HepG2 (cell line): ENCODE data around the gene IFT43. TPM values are rescaled to one million over a fixed set of nuclear protein-coding genes. Genes with fewer than 3 reads are reported as not detected.

Experiments used
- ATAC-seq: fragments of 200-7000 bp; cut with Tn5 transposase; 3 replicates; pipeline ENCODE4 v1.9.1; 2020; ENCODE audit warnings: mild to moderate bottlenecking, moderate library complexity
- BruUV-seq: library from RNA; stranded (reverse); fragments of 400-500 nt; replicated peaks from 2 replicates; lab custom pipeline; 2021; lab: Mats Ljungman, UMichigan
- CTCF ChIA-PET: fragments of 300-600 bp; formaldehyde crosslinking; extraction: SDS; loops from one replicate; lab custom pipeline; 2021; ENCODE audit warnings: low total read pairs, inconsistent platforms, low intra/inter-chr PET ratio; lab: Yijun Ruan, JAX
- POLR2A ChIA-PET: fragments of 350-600 bp; sonication (Branson Sonifier 250); formaldehyde crosslinking; loops from one replicate; lab custom pipeline; 2020; ENCODE audit warnings: antibody characterized with exemption, inconsistent platforms; lab: Yijun Ruan, JAX
- DNase-seq: peaks from one replicate; pipeline ENCODE4 v3.0.0-alpha.2; 2015; ENCODE audit warnings: low spot score
- FAIRE-seq: peaks from 3 replicates; lab custom pipeline; 2011; peaks lifted over from hg19 to GRCh38; lab: Jason Lieb, UNC
- H2AFZ ChIP-seq: one replicate; pipeline ENCODE4 v1.6.1; 2011; ENCODE audit warnings: low read length, inconsistent platforms
- H3K27ac ChIP-seq: fragments of 300-600 bp; 3 replicates; pipeline ENCODE4 v1.8.0; 2011; ENCODE audit warnings: mixed run types, mild to moderate bottlenecking, mixed read lengths, low read length, inconsistent platforms; ENCODE audit not compliant: insufficient read depth; ENCODE audit errors: extremely low read length
- H3K27me3 ChIP-seq, 2 experiments: fragments of 200-600 bp in 1 of 2; 2 replicates in 1 of 2; 3 replicates in 1 of 2; pipeline versions ENCODE4 v1.6.0 to v1.8.0; 2011; ENCODE audit warnings: low read length in 2 of 2, mild to moderate bottlenecking in 2 of 2, moderate library complexity in 2 of 2, inconsistent platforms in 1 of 2; ENCODE audit not compliant: insufficient read depth in 2 of 2, control insufficient read depth in 1 of 2
- H3K36me3 ChIP-seq, 2 experiments: fragments of 200-600 bp in 1 of 2; replicated peaks in 1 of 2; 2 replicates in 1 of 2; 3 replicates in 1 of 2; pipeline versions ENCODE4 v1.5.1 to v1.8.0; 2011; ENCODE audit warnings: low read length in 2 of 2, inconsistent platforms in 1 of 2; ENCODE audit not compliant: insufficient read depth in 2 of 2, control insufficient read depth in 1 of 2
- H3K4me1 ChIP-seq: 2 replicates; pipeline ENCODE4 v1.5.1; 2012; ENCODE audit warnings: low read length, inconsistent platforms; ENCODE audit not compliant: insufficient read depth
- H3K4me2 ChIP-seq: 2 replicates; pipeline ENCODE4 v1.6.0; 2011; ENCODE audit warnings: low read depth, low read length, inconsistent platforms
- H3K4me3 ChIP-seq, 3 experiments: fragments of 200-600 bp in 1 of 3; sonication (generic), shearing (Covaris generic) in 1 of 3; replicated peaks in 1 of 3; 2 replicates each; pipeline ENCODE4 v1.5.1; 2011 to 2016; ENCODE audit warnings: low read length in 3 of 3, inconsistent platforms in 2 of 3, low read depth in 2 of 3, mild to moderate bottlenecking in 2 of 3, control low read depth in 1 of 3, mixed read lengths in 1 of 3; ENCODE audit not compliant: insufficient read depth in 1 of 3
- H3K79me2 ChIP-seq: one replicate; pipeline ENCODE4 v1.6.1; 2011; ENCODE audit warnings: low read length, inconsistent platforms; ENCODE audit not compliant: insufficient read depth
- H3K9ac ChIP-seq: 2 replicates; pipeline ENCODE4 v1.6.0; 2011; ENCODE audit warnings: mild to moderate bottlenecking, low read depth, low read length, inconsistent platforms; ENCODE audit not compliant: insufficient read depth
- H3K9me3 ChIP-seq: 2 replicates; pipeline ENCODE4 v1.5.1; 2012; ENCODE audit warnings: mild to moderate bottlenecking, low read length
- H4K20me1 ChIP-seq: 2 replicates; pipeline ENCODE4 v1.6.0; 2011; ENCODE audit warnings: inconsistent platforms, mild to moderate bottlenecking, low read length, moderate library complexity; ENCODE audit not compliant: insufficient read depth
- HNF4G ChIP-seq, 2 experiments: sonication (generic) in 1 of 2; formaldehyde crosslinking in 1 of 2; IDR thresholded peaks; 2 replicates each; pipeline versions ENCODE4 v1.4.0 to v1.6.1; 2011 to 2020; ENCODE audit warnings: borderline replicate concordance in 2 of 2, low read depth in 2 of 2, mild to moderate bottlenecking in 2 of 2, low read length in 1 of 2, missing genetic modification reagents in 1 of 2, moderate library complexity in 1 of 2
- HOMEZ ChIP-seq: IDR thresholded peaks from 2 replicates; pipeline ENCODE4 v1.6.1; 2016; ENCODE audit warnings: low read depth
- PHF5A ChIP-seq: IDR thresholded peaks from one replicate; pipeline ENCODE4 v1.6.1; 2018; ENCODE audit warnings: low read depth, missing genetic modification reagents; ENCODE audit not compliant: unreplicated experiment
- RFX1 ChIP-seq: fragments of 450-650 bp; IDR thresholded peaks from 2 replicates; pipeline ENCODE4 v1.6.1; 2017
- SSRP1 ChIP-seq: IDR thresholded peaks from 2 replicates; pipeline ENCODE4 v1.6.1; 2016; ENCODE audit warnings: control low read depth
- ZC3H4 ChIP-seq: sonication (generic); formaldehyde crosslinking; IDR thresholded peaks from 2 replicates; pipeline ENCODE4 v1.4.0; 2020; ENCODE audit warnings: missing genetic modification reagents, borderline replicate concordance
- ZNF713 ChIP-seq: sonication (generic); formaldehyde crosslinking; IDR thresholded peaks from 2 replicates; pipeline ENCODE4 v1.4.0; 2020; ENCODE audit warnings: mild to moderate bottlenecking, missing genetic modification reagents
- ZSCAN25 ChIP-seq: sonication (generic); formaldehyde crosslinking; IDR thresholded peaks from 2 replicates; pipeline ENCODE4 v1.8.0; 2022; ENCODE audit warnings: mild to moderate bottlenecking, missing genetic modification reagents
- WGBS: methylation state at CpG from one replicate; pipeline ENCODE4 v1.1.6; 2017; ENCODE audit warnings: low lambda C conversion rate; 5-methylcytosine and 5-hydroxymethylcytosine counted together
- in situ Hi-C: cut with HindIII; loops from 2 replicates; pipeline ENCODE4 v1.10.0; 2017; ENCODE audit warnings: low pct_unique_long_range_greater_than_20kb; ENCODE audit not compliant: extremely low pct_ligation_motif_present
- intact Hi-C: fragments of 100-400 bp; cut with micrococcal nuclease; formaldehyde crosslinking; loops from one replicate; pipeline ENCODE4 v1.10.0; 2022; ENCODE audit not compliant: unreplicated experiment
- polyA plus RNA-seq, 8 experiments: library from polyadenylated mRNA; depleted of rRNA in 3 of 8; stranded (reverse) in 7 of 8; unstranded in 1 of 8; fragments of >200 nt; fragmentation: Illumina TruSeq in 4 of 8; extraction: Trizol in 4 of 8; gene quantifications; 2 replicates each; pipeline versions ENCODE4 v1.2.1 to v1.2.3, GENCODE V29; 2011 to 2016; ENCODE audit warnings: low read depth in 4 of 8, missing spikeins in 1 of 8, mixed read lengths in 1 of 8; ENCODE audit not compliant: insufficient read depth in 1 of 8
- total RNA-seq, 5 experiments: library from RNA; depleted of rRNA; stranded (reverse); fragments of >200 nt; fragmentation: Illumina TruSeq; extraction: Trizol; gene quantifications; 2 replicates each; pipeline ENCODE4 v1.2.3, GENCODE V29; 2016; ENCODE audit warnings: low read depth in 1 of 5

IFT43 gene
- total and polyA plus RNA-seq, 2 of the 13 experiments (the other 11 are each of a cell fraction or from before 2014, with no cell fraction given): 0.15 to 0.55 TPM

DNA sequence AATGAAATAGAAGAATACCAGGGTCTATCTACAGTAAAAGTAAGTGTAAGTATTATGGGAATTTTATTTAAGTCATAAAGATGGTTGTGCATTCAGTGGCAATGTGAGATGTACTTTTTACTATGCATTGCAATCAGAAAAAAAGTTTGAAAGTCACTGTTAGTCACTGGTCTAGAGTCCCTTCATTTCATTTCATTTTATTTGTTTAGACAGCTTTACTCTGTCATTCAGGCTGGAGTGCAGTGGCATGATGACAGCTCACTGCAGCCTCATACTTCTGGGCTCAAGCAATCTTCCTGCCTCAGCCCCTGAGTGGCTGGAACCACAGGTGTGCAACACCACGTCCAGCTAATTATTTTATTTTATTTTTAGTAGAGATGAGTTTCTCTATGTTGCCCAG lies 46.4 kb upstream of the IFT43 start (continued):
- TF ChIP-seq ZC3H4 (CRISPR knock-in tag) (no peak), RFX1 (no peak), ZSCAN25 (no peak)

DNA sequence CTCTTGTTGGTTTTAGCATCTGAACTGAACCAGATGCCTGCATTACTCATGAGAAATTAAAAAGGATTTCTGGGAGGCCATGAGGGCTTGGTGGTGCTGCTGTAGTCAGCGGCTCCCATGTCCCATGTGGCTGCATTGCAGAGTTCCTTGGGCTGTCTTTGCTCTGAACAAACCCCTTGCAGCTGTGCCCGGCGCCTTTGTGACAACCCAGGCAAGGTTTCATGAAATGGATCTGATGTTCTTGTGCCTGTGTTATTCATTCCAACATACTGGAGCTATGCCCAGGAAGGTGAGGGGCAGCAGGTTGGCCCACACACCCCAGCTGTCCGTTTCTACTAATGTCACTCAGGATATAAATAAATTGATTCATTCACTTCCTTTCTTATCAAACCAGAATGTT lies 44.5 kb upstream of the IFT43 start:
- no peak overlapping the region for H2AFZ ChIP-seq
- in situ Hi-C loops (no loop called here), intact Hi-C loops (no loop called here)
- FAIRE-seq: no peak
- no peaks in the 10 kb centered on the region for H3K36me3 ChIP-seq
- POLR2A ChIA-PET: no interaction called here
- H3K4me2 ChIP-seq: no peak overlapping the region
- no peaks in the 10 kb centered on the region for H4K20me1 ChIP-seq
- H3K4me1 ChIP-seq: no peaks in the 10 kb centered on the region
- no peak overlapping the region for H3K4me3 ChIP-seq
- H3K79me2 ChIP-seq: no peaks in the 10 kb centered on the region
- no peak overlapping the region for H3K9ac ChIP-seq
- BruUV-seq: no TSS peak
- WGBS: 91% methylated on average over 1 of the region's 4 CpGs
- ATAC-seq: no peak
- no peak for TF ChIP-seq HNF4G (IDR thresholded peaks at IDR 0.05; ENCODE audit: borderline replicate concordance, low read depth, low read length)
- no peak for TF ChIP-seq HNF4G (CRISPR knock-in tag; IDR thresholded peaks at IDR 0.05; ENCODE audit: borderline replicate concordance, low read depth)
- TF ChIP-seq PHF5A: no peak
- TF ChIP-seq SSRP1: no peak
- no peak for TF ChIP-seq HOMEZ (CRISPR knock-in tag)
- TF ChIP-seq ZNF713: no peak
- CTCF ChIA-PET: no interaction called here
- H3K9me3 ChIP-seq: no peaks in the 10 kb centered on the region
- DNase-seq: no peak
- no peaks in the 10 kb centered on the region for H3K27me3 ChIP-seq
- no peak overlapping the region for H3K27ac ChIP-seq
